ENCODE results near the gene ATP5MC2.
"Not testable (repeated sequence)": the region's sequence is repeated elsewhere in the genome, so short reads cannot be mapped to it uniquely, and the experiment has no call there.

Gene ATP5MC2

GRCh38 chr12:53653595-53653994 lies 22.3 kb downstream of the ATP5MC2 start:
- WGBS (ENCODE audit: insufficient coverage, insufficient read length): no CpG with 5 or more reads among the region's 2 CpGs
- Histone ChIP-seq H3K4me3 (ENCODE audit: low read length) (no peak overlapping the region), H3K27me3 (ENCODE audit: control insufficient read depth, insufficient read depth, low read length) (no peaks in the 10 kb centered on the region), H3K27ac (ENCODE audit: low read length) (no peak overlapping the region), H3K4me1 (ENCODE audit: control insufficient read depth, insufficient read depth, low read length) (no peaks in the 10 kb centered on the region), H3K9me3 (ENCODE audit: control insufficient read depth, insufficient read depth, low read length) (no peaks in the 10 kb centered on the region), H3K36me3 (ENCODE audit: control insufficient read depth, insufficient read depth, low read length) (no peaks in the 10 kb centered on the region)
- no peak for DNase-seq (ENCODE audit: low read depth, low spot score)

DNA sequence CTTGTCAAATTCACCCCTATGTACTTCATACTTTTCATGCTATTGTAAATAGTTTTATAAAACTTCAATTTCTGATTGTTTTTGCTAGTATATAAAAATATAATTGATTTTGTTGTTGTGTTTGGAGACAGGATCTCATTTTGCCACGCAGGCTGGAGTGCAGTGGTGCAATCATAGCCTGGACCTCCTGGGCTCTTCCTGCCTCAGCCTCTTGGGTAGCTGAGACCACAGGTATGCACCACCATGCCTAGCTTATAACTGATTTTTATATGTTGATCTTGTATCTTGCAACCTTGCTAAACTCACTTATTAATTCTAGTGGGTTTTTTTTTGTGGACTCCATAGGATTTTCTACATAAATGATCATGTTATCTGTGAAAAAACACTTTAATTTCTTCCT lies 23.5 kb downstream of the ATP5MC2 start:
- Histone ChIP-seq H3K9me3 (ENCODE audit: control insufficient read depth, insufficient read depth, low read length) (no peaks in the 10 kb centered on the region), H3K27me3 (ENCODE audit: control insufficient read depth, insufficient read depth, low read length) (no peaks in the 10 kb centered on the region), H3K27ac (ENCODE audit: low read length) (no peak overlapping the region), H3K36me3 (ENCODE audit: control insufficient read depth, insufficient read depth, low read length) (no peaks in the 10 kb centered on the region), H3K4me1 (ENCODE audit: control insufficient read depth, insufficient read depth, low read length) (no peaks in the 10 kb centered on the region), H3K4me3 (ENCODE audit: low read length) (no peak overlapping the region)
- no CpG with 5 or more reads among the region's 1 CpG for WGBS (ENCODE audit: insufficient coverage, insufficient read length)
- no peak for DNase-seq (ENCODE audit: low read depth, low spot score)

DNA sequence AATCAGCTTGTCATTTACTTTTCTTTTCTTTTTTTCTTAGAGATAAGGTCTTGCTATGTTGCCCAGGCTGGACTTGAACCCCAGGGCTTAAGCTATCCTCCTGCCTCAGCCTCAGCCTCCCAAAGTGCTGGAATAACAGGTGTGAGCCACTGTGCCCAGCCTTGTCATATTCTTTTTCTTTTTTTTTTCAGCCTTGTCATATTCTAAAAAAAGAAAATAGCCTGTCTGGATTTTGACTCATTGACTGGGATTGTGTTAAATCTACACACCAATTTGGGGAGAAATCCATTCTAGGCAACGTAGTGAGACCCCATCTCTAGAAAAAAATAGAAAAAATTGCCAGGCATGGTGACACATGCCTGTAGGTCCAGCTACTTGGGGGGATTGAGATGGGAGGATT lies 24.1 kb downstream of the ATP5MC2 start:
- Histone ChIP-seq H3K4me3 (ENCODE audit: low read length) (no peak overlapping the region), H3K9me3 (ENCODE audit: control insufficient read depth, insufficient read depth, low read length) (no peaks in the 10 kb centered on the region), H3K36me3 (ENCODE audit: control insufficient read depth, insufficient read depth, low read length) (no peaks in the 10 kb centered on the region), H3K4me1 (ENCODE audit: control insufficient read depth, insufficient read depth, low read length) (no peaks in the 10 kb centered on the region), H3K27ac (ENCODE audit: low read length) (no peak overlapping the region), H3K27me3 (ENCODE audit: control insufficient read depth, insufficient read depth, low read length) (no peaks in the 10 kb centered on the region)
- DNase-seq (ENCODE audit: low read depth, low spot score): no peak
- WGBS (ENCODE audit: insufficient coverage, insufficient read length): no CpG with 5 or more reads among the region's 1 CpG

GRCh38 chr12:53646300-53646699 lies 29.6 kb downstream of the ATP5MC2 start:
- not testable (repeated sequence) for H3K27ac ChIP-seq (ENCODE audit: low read length); H3K4me1 ChIP-seq (ENCODE audit: control insufficient read depth, insufficient read depth, low read length); H3K9me3 ChIP-seq (ENCODE audit: control insufficient read depth, insufficient read depth, low read length); DNase-seq (ENCODE audit: low read depth, low spot score); H3K27me3 ChIP-seq (ENCODE audit: control insufficient read depth, insufficient read depth, low read length); H3K4me3 ChIP-seq (ENCODE audit: low read length); H3K36me3 ChIP-seq (ENCODE audit: control insufficient read depth, insufficient read depth, low read length)
- WGBS (ENCODE audit: insufficient coverage, insufficient read length): no CpG with 5 or more reads among the region's 4 CpGs

DNA sequence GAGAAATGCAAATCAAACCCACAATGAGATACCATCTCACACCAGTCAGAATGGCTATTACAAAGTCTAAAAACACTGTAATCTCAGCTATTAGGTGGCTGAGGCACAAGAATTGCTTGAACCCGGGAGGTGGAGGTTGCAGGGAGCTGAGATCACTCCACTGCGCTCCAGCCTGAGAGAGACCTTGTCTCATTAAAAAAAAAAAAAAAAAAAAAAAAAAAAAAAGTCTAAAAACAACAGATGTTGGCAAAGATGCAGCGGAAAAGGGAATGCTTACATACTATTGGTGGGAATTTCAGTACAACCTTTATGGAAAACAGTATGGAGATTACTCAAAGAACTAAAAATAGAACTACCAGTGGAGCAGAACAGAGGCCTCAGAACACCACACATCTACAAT lies 30.7 kb downstream of the ATP5MC2 start:
- no peak overlapping the region for H3K27ac ChIP-seq (ENCODE audit: low read length)
- no peak for DNase-seq (ENCODE audit: low read depth, low spot score)
- WGBS (ENCODE audit: insufficient coverage, insufficient read length): no CpG with 5 or more reads among the region's 3 CpGs
- no peak overlapping the region for H3K4me3 ChIP-seq (ENCODE audit: low read length)
- H3K9me3 ChIP-seq (ENCODE audit: control insufficient read depth, insufficient read depth, low read length): no peaks in the 10 kb centered on the region
- no peaks in the 10 kb centered on the region for H3K27me3 ChIP-seq (ENCODE audit: control insufficient read depth, insufficient read depth, low read length)
- H3K4me1 ChIP-seq (ENCODE audit: control insufficient read depth, insufficient read depth, low read length): no peaks in the 10 kb centered on the region
- no peaks in the 10 kb centered on the region for H3K36me3 ChIP-seq (ENCODE audit: control insufficient read depth, insufficient read depth, low read length)

DNA sequence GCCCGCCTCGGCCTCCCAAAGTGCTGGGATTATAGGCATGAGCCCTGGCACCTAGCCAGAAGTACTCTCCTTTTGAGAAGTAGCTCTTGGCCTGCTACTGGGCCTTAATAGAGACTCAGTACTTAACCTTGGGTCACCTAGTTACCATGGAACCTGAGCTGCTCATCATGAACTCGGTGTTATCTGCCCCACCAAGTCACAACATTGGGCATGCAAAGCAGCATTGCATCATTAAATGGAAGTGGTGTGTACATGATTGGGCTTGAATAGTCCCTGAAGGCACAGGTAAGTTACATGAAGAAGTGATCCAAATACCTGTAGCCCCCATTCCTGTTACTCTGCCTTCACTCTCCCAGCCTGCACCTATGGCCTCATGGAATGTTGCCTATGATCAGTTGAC lies 31.8 kb downstream of the ATP5MC2 start:
- Histone ChIP-seq H3K9me3 (ENCODE audit: control insufficient read depth, insufficient read depth, low read length) (no peaks in the 10 kb centered on the region), H3K27me3 (ENCODE audit: control insufficient read depth, insufficient read depth, low read length) (no peaks in the 10 kb centered on the region), H3K27ac (ENCODE audit: low read length) (no peak overlapping the region), H3K36me3 (ENCODE audit: control insufficient read depth, insufficient read depth, low read length) (no peaks in the 10 kb centered on the region), H3K4me3 (ENCODE audit: low read length) (no peak overlapping the region), H3K4me1 (ENCODE audit: control insufficient read depth, insufficient read depth, low read length) (no peaks in the 10 kb centered on the region)
- no peak for DNase-seq (ENCODE audit: low read depth, low spot score)
- no CpG with 5 or more reads among the region's 3 CpGs for WGBS (ENCODE audit: insufficient coverage, insufficient read length)

DNA sequence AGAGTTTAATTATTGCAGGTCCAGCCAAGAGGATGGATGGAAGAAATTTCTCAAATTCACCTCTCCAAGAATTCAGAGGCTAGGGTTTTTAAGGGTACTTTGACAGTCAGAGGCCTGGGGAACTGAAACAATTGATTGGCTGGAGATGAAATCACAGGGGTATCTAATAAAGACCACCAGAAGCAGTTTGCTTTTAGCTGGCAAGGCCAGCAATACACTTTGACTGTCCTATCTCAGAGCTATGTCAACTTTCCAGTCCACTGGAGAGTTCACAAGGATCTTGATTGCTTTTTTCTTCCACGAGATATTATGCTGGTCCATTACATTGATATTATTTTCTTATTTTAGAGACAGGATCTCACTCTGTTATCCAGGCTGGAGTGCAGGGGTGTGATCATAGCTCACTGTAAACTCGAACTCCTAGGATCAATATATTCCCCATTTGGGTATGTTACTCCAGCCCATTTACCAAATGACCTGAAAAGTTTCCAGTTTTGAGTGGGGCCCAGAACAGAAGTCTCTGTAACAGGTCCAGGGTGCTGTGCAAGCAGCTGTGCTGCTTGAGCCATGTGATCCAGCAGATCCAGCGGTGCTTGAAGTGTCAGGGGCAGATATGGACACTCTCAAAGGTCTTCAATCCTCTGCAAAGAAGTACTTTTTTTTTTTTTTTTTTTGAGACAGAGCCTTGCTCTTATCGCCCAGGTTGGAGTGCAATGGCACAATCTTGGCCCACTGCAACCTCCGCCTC lies 32.5 kb downstream of the ATP5MC2 start:
- no peak overlapping the region for H3K27ac ChIP-seq (ENCODE audit: low read length)
- H3K9me3 ChIP-seq (ENCODE audit: control insufficient read depth, insufficient read depth, low read length): no peaks in the 10 kb centered on the region
- WGBS (ENCODE audit: insufficient coverage, insufficient read length): no CpG with 5 or more reads among the region's 5 CpGs
- H3K27me3 ChIP-seq (ENCODE audit: control insufficient read depth, insufficient read depth, low read length): no peaks in the 10 kb centered on the region
- H3K4me3 ChIP-seq (ENCODE audit: low read length): no peak overlapping the region
- no peaks in the 10 kb centered on the region for H3K36me3 ChIP-seq (ENCODE audit: control insufficient read depth, insufficient read depth, low read length)
- no peaks in the 10 kb centered on the region for H3K4me1 ChIP-seq (ENCODE audit: control insufficient read depth, insufficient read depth, low read length)
- no peak for DNase-seq (ENCODE audit: low read depth, low spot score)

DNA sequence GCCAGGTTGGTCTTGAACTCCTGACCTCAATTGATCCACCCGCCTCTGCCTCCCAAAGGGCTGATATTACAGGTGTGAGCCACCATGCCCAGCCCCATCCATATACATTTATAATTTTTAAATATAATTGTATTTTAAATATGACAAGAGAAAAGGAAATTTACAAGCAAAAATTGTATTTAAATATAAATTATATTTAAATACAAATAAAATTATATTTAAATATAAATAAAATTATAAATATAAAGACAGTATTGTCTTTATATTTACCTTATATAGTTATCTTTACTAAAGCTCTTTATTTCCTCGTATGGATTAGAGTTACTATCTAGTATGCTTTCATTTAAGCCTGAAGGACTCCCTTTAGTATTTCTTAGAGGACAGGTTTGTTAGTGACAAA lies 37.8 kb downstream of the ATP5MC2 start:
- H3K4me3 ChIP-seq (ENCODE audit: low read length): no peak overlapping the region
- no peaks in the 10 kb centered on the region for H3K36me3 ChIP-seq (ENCODE audit: control insufficient read depth, insufficient read depth, low read length)
- H3K4me1 ChIP-seq (ENCODE audit: control insufficient read depth, insufficient read depth, low read length): no peaks in the 10 kb centered on the region
- H3K9me3 ChIP-seq (ENCODE audit: control insufficient read depth, insufficient read depth, low read length): no peaks in the 10 kb centered on the region
- DNase-seq (ENCODE audit: low read depth, low spot score): no peak
- no CpG with 5 or more reads among the region's 2 CpGs for WGBS (ENCODE audit: insufficient coverage, insufficient read length)
- H3K27ac ChIP-seq (ENCODE audit: low read length): no peak overlapping the region
- H3K27me3 ChIP-seq (ENCODE audit: control insufficient read depth, insufficient read depth, low read length): no peaks in the 10 kb centered on the region

DNA sequence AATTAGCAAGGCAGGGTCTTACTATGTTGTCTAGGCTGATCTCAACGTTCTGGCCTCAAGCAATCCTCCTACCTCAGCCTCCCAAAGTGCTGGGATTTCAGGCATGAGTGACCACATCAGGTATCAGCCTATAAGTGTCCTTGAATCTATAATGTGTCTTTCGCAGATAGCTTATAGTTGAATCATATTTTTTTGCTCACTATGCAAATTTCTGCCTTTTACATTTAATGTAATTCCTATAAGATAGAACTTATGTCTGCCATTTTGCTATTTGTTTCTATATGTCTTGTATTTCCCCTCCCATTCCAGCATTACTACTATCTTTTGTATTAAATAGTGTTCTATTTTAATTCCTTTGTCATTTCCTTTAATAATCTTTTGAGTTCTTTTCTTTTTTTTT lies 39.2 kb downstream of the ATP5MC2 start:
- Histone ChIP-seq H3K27ac (ENCODE audit: low read length) (no peak overlapping the region), H3K4me1 (ENCODE audit: control insufficient read depth, insufficient read depth, low read length) (no peaks in the 10 kb centered on the region), H3K27me3 (ENCODE audit: control insufficient read depth, insufficient read depth, low read length) (no peaks in the 10 kb centered on the region), H3K4me3 (ENCODE audit: low read length) (no peak overlapping the region), H3K36me3 (ENCODE audit: control insufficient read depth, insufficient read depth, low read length) (no peaks in the 10 kb centered on the region), H3K9me3 (ENCODE audit: control insufficient read depth, insufficient read depth, low read length) (no peaks in the 10 kb centered on the region)
- WGBS (ENCODE audit: insufficient coverage, insufficient read length): no CpG with 5 or more reads among the region's 2 CpGs
- no peak for DNase-seq (ENCODE audit: low read depth, low spot score)

DNA sequence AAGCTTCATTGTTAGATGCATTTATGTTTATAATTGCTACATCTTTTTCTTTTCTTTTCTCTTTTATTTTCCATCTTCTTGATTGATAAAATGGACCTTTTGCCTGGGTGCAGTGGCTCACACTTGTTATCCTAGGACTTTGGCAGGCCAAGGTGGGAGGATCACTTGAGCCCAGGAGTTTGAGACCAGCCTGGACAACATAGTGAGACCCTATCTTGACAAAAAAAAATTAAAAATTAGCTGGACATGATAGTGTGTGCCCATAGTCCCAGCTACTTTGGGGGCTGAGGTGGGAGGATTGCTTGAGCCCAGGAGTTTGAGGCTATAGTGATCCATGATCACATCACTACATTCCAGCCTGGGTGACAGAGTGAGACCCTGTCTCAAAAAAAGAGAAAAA lies 40.2 kb downstream of the ATP5MC2 start:
- not testable (repeated sequence) for H3K4me3 ChIP-seq (ENCODE audit: low read length); H3K27ac ChIP-seq (ENCODE audit: low read length); H3K9me3 ChIP-seq (ENCODE audit: control insufficient read depth, insufficient read depth, low read length); H3K4me1 ChIP-seq (ENCODE audit: control insufficient read depth, insufficient read depth, low read length); H3K36me3 ChIP-seq (ENCODE audit: control insufficient read depth, insufficient read depth, low read length); H3K27me3 ChIP-seq (ENCODE audit: control insufficient read depth, insufficient read depth, low read length); DNase-seq (ENCODE audit: low read depth, low spot score)

GRCh38 chr12:53631721-53632120 lies 44.2 kb downstream of the ATP5MC2 start:
- H3K27ac ChIP-seq (ENCODE audit: low read length): no peak overlapping the region
- no peak for DNase-seq (ENCODE audit: low read depth, low spot score)
- WGBS (ENCODE audit: insufficient coverage, insufficient read length): no CpG with 5 or more reads among the region's 1 CpG

More at GRCh38 chr12:53631721-53632120, 44.2 kb downstream of the ATP5MC2 start:
- no peaks in the 10 kb centered on the region for H3K9me3 ChIP-seq (ENCODE audit: control insufficient read depth, insufficient read depth, low read length)
- no peak overlapping the region for H3K4me3 ChIP-seq (ENCODE audit: low read length)
- no peaks in the 10 kb centered on the region for H3K36me3 ChIP-seq (ENCODE audit: control insufficient read depth, insufficient read depth, low read length)
- H3K4me1 ChIP-seq (ENCODE audit: control insufficient read depth, insufficient read depth, low read length): no peaks in the 10 kb centered on the region
- H3K27me3 ChIP-seq (ENCODE audit: control insufficient read depth, insufficient read depth, low read length): no peaks in the 10 kb centered on the region

All from iPS DF 6.9 (cell line).